PC-3 (cell line): ENCODE data around the gene CNGA2. TPM values are rescaled to one million over a fixed set of nuclear protein-coding genes. Genes with fewer than 3 reads are reported as not detected.

ENCODE experiments used
- ATAC-seq: fragments of 200-7000 bp; cut with Tn5 transposase; 2 replicates; pipeline ENCODE4 v1.9.1; 2020; ENCODE audit warnings: mild to moderate bottlenecking, moderate library complexity
- BruUV-seq: library from RNA; stranded (reverse); fragments of 400-500 nt; replicated peaks from 2 replicates; lab custom pipeline; 2021; lab: Mats Ljungman, UMichigan
- CTCF ChIA-PET: fragments of 300-600 bp; sonication (Branson Sonifier 250); formaldehyde crosslinking; loops from one replicate; lab custom pipeline; 2022; ENCODE audit warnings: antibody characterized with exemption; lab: Charles Lee
- POLR2A ChIA-PET: fragments of 300-600 bp; sonication (Branson Sonifier 250); formaldehyde crosslinking; loops from one replicate; lab custom pipeline; 2022; ENCODE audit warnings: antibody characterized with exemption; ENCODE audit not compliant: unreplicated experiment; lab: Charles Lee
- DNase-seq: peaks from one replicate; pipeline ENCODE4 v3.0.0-alpha.2; 2015
- H2AFZ ChIP-seq: fragments of 300-600 bp; sonication (generic); 2 replicates; pipeline ENCODE4 v1.6.0; 2016; ENCODE audit warnings: antibody characterized with exemption, low read length
- H3F3A ChIP-seq: fragments of 300-600 bp; sonication (generic); one replicate; pipeline ENCODE4 v1.6.0; 2017; ENCODE audit warnings: antibody characterized with exemption, low read length, control low read depth, mild to moderate bottlenecking; ENCODE audit not compliant: unreplicated experiment
- H3K27ac ChIP-seq: fragments of 300-600 bp; sonication (generic); 2 replicates; pipeline ENCODE4 v1.5.1; 2016; ENCODE audit warnings: mild to moderate bottlenecking, low read length
- H3K27me3 ChIP-seq: fragments of 300-600 bp; sonication (generic); 2 replicates; pipeline ENCODE4 v1.6.1; 2016; ENCODE audit warnings: low read length, mixed read lengths
- H3K36me3 ChIP-seq: fragments of 300-600 bp; sonication (generic); 2 replicates; pipeline ENCODE4 v1.6.1; 2016; ENCODE audit warnings: low read depth, mixed run types, low read length, mixed read lengths
- H3K4me1 ChIP-seq: fragments of 300-600 bp; sonication (generic); 2 replicates; pipeline ENCODE4 v1.5.1; 2016; ENCODE audit warnings: low read length; ENCODE audit not compliant: insufficient read depth
- H3K4me2 ChIP-seq: fragments of 300-600 bp; sonication (generic); 2 replicates; pipeline ENCODE4 v1.6.0; 2016; ENCODE audit warnings: low read length
- H3K4me3 ChIP-seq: fragments of 300-600 bp; sonication (generic); 2 replicates; pipeline ENCODE4 v1.5.1; 2016; ENCODE audit warnings: mild to moderate bottlenecking, low read length, mixed read lengths
- H3K79me2 ChIP-seq: fragments of 300-600 bp; sonication (generic); 2 replicates; pipeline ENCODE4 v1.6.1; 2017; ENCODE audit warnings: low read length, mixed read lengths
- H3K9ac ChIP-seq: fragments of 300-600 bp; sonication (generic); 2 replicates; pipeline ENCODE4 v1.6.0; 2016; ENCODE audit warnings: mild to moderate bottlenecking, low read length
- H3K9me2 ChIP-seq: fragments of 300-600 bp; sonication (generic); replicated peaks from 2 replicates; pipeline ENCODE4 v1.6.1; 2016; ENCODE audit warnings: mixed run types, low read length, mixed read lengths
- H3K9me3 ChIP-seq: fragments of 300-600 bp; sonication (generic); 2 replicates; pipeline ENCODE4 v1.6.1; 2016; ENCODE audit warnings: low read length, mixed read lengths
- H4K20me1 ChIP-seq: fragments of 300-600 bp; sonication (generic); 2 replicates; pipeline ENCODE4 v1.6.1; 2016; ENCODE audit warnings: low read length, mixed read lengths
- EZH2 ChIP-seq: fragments of 300-600 bp; sonication (generic); IDR thresholded peaks from one replicate; pipeline ENCODE4 v1.6.1; 2017; ENCODE audit warnings: antibody characterized with exemption, mild to moderate bottlenecking, low read length; ENCODE audit not compliant: unreplicated experiment
- EZH2phosphoT487 ChIP-seq: fragments of 300-600 bp; sonication (generic); IDR thresholded peaks from 2 replicates; pipeline ENCODE4 v1.6.1; 2018; ENCODE audit warnings: mild to moderate bottlenecking, antibody characterized with exemption, low read length, borderline replicate concordance
- intact Hi-C: fragments of 100-400 bp; cut with micrococcal nuclease; formaldehyde crosslinking; loops from 2 replicates; pipeline ENCODE4 v1.9.0; 2023
- total RNA-seq: library from RNA; depleted of rRNA; stranded (reverse); fragments of >200 nt; gene quantifications from 2 replicates; pipeline ENCODE4 v1.2.3, GENCODE V29; 2014
- TF ChIP-seq, protein P1 (sequence below): fragments of 300-600 bp; sonication (generic); conservative IDR thresholded peaks from 2 replicates; pipeline ENCODE4 v1.5.1; 2017; ENCODE audit warnings: antibody characterized with exemption, low read depth, mild to moderate bottlenecking, low read length

CNGA2 gene
- total RNA-seq, 1 experiment from 2014 or later: not detected

GRCh38 chrX:151727346-151727745 lies 7.2 kb upstream of the CNGA2 start:
- no peak overlapping the region for H3K9ac ChIP-seq
- no peaks in the 10 kb centered on the region for H3K4me1 ChIP-seq
- intact Hi-C loops: no loop called here
- no peak overlapping the region for H3K4me3 ChIP-seq
- ATAC-seq (no peak), DNase-seq (no peak)
- H3K27me3 ChIP-seq: no peaks in the 10 kb centered on the region
- H3K9me2 ChIP-seq: no peaks in the 10 kb centered on the region
- no peak overlapping the region for H3K4me2 ChIP-seq
- CTCF ChIA-PET: no interaction called here
- no TSS peak for BruUV-seq
- H3K9me3 ChIP-seq: no peaks in the 10 kb centered on the region
- no peaks in the 10 kb centered on the region for H4K20me1 ChIP-seq
- H3K36me3 ChIP-seq: no peaks in the 10 kb centered on the region
- no peak overlapping the region for H2AFZ ChIP-seq
- TF ChIP-seq EZH2phosphoT487 (no peak), EZH2 (no peak)
- TF ChIP-seq, protein P1, sequence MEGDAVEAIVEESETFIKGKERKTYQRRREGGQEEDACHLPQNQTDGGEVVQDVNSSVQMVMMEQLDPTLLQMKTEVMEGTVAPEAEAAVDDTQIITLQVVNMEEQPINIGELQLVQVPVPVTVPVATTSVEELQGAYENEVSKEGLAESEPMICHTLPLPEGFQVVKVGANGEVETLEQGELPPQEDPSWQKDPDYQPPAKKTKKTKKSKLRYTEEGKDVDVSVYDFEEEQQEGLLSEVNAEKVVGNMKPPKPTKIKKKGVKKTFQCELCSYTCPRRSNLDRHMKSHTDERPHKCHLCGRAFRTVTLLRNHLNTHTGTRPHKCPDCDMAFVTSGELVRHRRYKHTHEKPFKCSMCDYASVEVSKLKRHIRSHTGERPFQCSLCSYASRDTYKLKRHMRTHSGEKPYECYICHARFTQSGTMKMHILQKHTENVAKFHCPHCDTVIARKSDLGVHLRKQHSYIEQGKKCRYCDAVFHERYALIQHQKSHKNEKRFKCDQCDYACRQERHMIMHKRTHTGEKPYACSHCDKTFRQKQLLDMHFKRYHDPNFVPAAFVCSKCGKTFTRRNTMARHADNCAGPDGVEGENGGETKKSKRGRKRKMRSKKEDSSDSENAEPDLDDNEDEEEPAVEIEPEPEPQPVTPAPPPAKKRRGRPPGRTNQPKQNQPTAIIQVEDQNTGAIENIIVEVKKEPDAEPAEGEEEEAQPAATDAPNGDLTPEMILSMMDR: no peak
- H3F3A ChIP-seq: no peaks in the 10 kb centered on the region
- H3K79me2 ChIP-seq: no peaks in the 10 kb centered on the region
- H3K27ac ChIP-seq: no peak overlapping the region
- POLR2A ChIA-PET: no interaction called here

DNA sequence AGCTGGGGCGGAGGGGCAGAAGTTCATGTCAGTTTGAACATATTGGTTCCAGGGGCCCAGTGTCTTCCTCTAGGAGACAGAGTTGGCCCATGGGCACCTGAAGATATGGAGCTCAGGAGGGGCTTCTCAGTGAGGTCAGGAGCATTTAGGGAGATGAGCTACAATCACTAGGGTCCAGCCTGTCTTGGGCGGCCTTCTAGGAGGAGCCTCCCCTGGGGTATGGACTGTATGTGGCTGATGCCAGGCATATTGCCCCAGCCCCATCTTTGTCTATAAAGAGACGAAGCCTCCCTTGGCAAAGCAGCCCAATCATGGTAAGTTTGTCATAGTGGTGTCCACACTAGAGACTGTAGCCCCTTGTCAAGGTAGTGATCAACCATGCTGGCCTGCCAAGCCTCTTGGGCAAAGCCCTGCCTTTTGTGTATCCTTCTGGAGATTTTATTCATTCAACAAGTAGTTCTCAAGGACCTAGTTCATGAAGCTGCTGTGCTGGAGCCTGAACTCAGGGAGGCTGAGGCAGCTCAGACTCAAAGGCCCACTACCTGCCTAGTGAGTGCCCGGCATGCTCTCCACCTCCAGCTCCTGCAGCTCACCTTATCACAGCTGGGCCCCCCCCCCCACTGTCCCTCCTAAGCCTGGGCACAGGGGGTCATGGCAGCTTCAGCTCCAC lies 5.4 kb upstream of the CNGA2 start:
- no peak for DNase-seq
- no peaks in the 10 kb centered on the region for H3K36me3 ChIP-seq
- no peaks in the 10 kb centered on the region for H3K4me1 ChIP-seq
- H3K79me2 ChIP-seq: no peaks in the 10 kb centered on the region
- no peak overlapping the region for H3K4me2 ChIP-seq
- no peak overlapping the region for H2AFZ ChIP-seq
- H4K20me1 ChIP-seq: no peaks in the 10 kb centered on the region
- no peaks in the 10 kb centered on the region for H3F3A ChIP-seq
- intact Hi-C loops: no loop called here
- ChIA-PET POLR2A (no interaction called here), CTCF (no interaction called here)
- H3K9ac ChIP-seq: no peak overlapping the region
- no TSS peak for BruUV-seq
- ATAC-seq: no peak
- H3K4me3 ChIP-seq: no peak overlapping the region
- H3K9me3 ChIP-seq: no peaks in the 10 kb centered on the region
- no peak for TF ChIP-seq EZH2phosphoT487
- no peak for TF ChIP-seq EZH2
- TF ChIP-seq, protein P1: no peak
- H3K27ac ChIP-seq: no peak overlapping the region
- no peaks in the 10 kb centered on the region for H3K27me3 ChIP-seq
- no peaks in the 10 kb centered on the region for H3K9me2 ChIP-seq

DNA sequence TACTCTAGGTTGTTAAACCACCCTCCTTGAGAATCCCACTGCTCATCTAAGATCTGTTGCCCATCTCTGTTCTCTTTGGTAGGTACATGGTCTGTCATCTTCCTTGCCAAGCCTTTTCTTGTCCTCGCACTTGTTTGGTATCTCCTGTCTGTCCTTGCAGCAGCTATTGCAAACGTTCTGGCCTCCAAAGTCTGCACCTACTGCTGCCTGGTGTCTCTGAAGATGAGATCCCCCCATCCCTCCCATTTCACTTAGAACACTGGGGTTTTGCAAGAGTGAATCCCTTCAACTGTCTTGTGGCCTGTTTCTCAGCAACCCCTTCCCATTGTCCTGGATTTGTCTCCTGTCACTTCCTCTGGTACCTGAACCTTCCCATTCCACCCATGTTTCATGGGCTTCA lies 673 bp downstream of the CNGA2 start:
- no peaks in the 10 kb centered on the region for H3K4me1 ChIP-seq
- H4K20me1 ChIP-seq: no peaks in the 10 kb centered on the region
- no peak overlapping the region for H3K4me3 ChIP-seq
- H3K36me3 ChIP-seq: no peaks in the 10 kb centered on the region
- DNase-seq (no peak), ATAC-seq (no peak)
- TF ChIP-seq EZH2phosphoT487 (no peak), EZH2 (no peak)
- TF ChIP-seq, protein P1: no peak
- H3K79me2 ChIP-seq: no peaks in the 10 kb centered on the region
- no peaks in the 10 kb centered on the region for H3K9me3 ChIP-seq
- BruUV-seq: no TSS peak
- no peak overlapping the region for H3K27ac ChIP-seq
- intact Hi-C loops: no loop called here
- CTCF ChIA-PET: no interaction called here
- no peaks in the 10 kb centered on the region for H3K9me2 ChIP-seq
- H3F3A ChIP-seq: no peaks in the 10 kb centered on the region
- H3K4me2 ChIP-seq: no peak overlapping the region
- POLR2A ChIA-PET: no interaction called here
- H2AFZ ChIP-seq: no peak overlapping the region
- no peak overlapping the region for H3K9ac ChIP-seq
- no peaks in the 10 kb centered on the region for H3K27me3 ChIP-seq
